Calu3 (cell line): ENCODE data around the gene ERV3-1. TPM values are rescaled to one million over a fixed set of nuclear protein-coding genes. Genes with fewer than 3 reads are reported as not detected.
"Not testable (repeated sequence)": the region's sequence is repeated elsewhere in the genome, so short reads cannot be mapped to it uniquely, and the experiment has no call there.

Experiments
- BruUV-seq: library from RNA; stranded (reverse); fragments of 400-500 nt; replicated peaks from 2 replicates; lab custom pipeline; 2021; lab: Mats Ljungman, UMichigan
- CTCF ChIA-PET: fragments of 300-600 bp; sonication (Branson Sonifier 250); formaldehyde crosslinking; loops from one replicate; lab custom pipeline; 2022; ENCODE audit warnings: antibody characterized with exemption; lab: Charles Lee
- DNase-seq: peaks from one replicate; pipeline ENCODE4 v3.0.0; 2022
- H3K27ac Mint-ChIP-seq: one replicate; pipeline ENCODE4 v1.8.0; 2022; ENCODE audit warnings: mixed read lengths; ENCODE audit not compliant: unreplicated experiment
- H3K27me3 Mint-ChIP-seq: one replicate; pipeline ENCODE4 v1.8.0; 2022; ENCODE audit warnings: mixed read lengths; ENCODE audit not compliant: unreplicated experiment
- H3K36me3 Mint-ChIP-seq: one replicate; pipeline ENCODE4 v1.8.0; 2022; ENCODE audit warnings: mild to moderate bottlenecking, moderate library complexity, mixed read lengths; ENCODE audit not compliant: insufficient read depth, unreplicated experiment
- H3K4me1 Mint-ChIP-seq: one replicate; pipeline ENCODE4 v1.8.0; 2022; ENCODE audit warnings: mild to moderate bottlenecking, low read depth, mixed read lengths; ENCODE audit not compliant: unreplicated experiment
- H3K4me3 Mint-ChIP-seq: one replicate; pipeline ENCODE4 v1.8.0; 2022; ENCODE audit warnings: mild to moderate bottlenecking, low read depth, moderate library complexity, mixed read lengths; ENCODE audit not compliant: unreplicated experiment
- H3K9me3 Mint-ChIP-seq: one replicate; pipeline ENCODE4 v1.8.0; 2022; ENCODE audit warnings: low read depth, mixed read lengths; ENCODE audit not compliant: unreplicated experiment
- CTCF ChIP-seq: fragments of 200-600 bp; IDR thresholded peaks from one replicate; pipeline ENCODE4 v1.8.0; 2022; ENCODE audit warnings: antibody characterized with exemption; ENCODE audit not compliant: unreplicated experiment
- intact Hi-C: fragments of 100-400 bp; cut with micrococcal nuclease; formaldehyde crosslinking; loops from one replicate; pipeline ENCODE4 v1.10.0; 2022; ENCODE audit not compliant: unreplicated experiment
- total RNA-seq: library from RNA; stranded (reverse); gene quantifications from 2 replicates; pipeline ENCODE4 v1.2.3, GENCODE V29; 2022

ERV3-1 gene
- total RNA-seq, 1 experiment from 2014 or later, result 7.2 TPM

GRCh38 chr7:64945503-64946175 is 60.8 kb downstream of the ERV3-1 start:
- no TSS peak for BruUV-seq
- no peaks in the 10 kb centered on the region for H3K36me3 Mint-ChIP-seq

GRCh38 chr7:64944667-64945502 is 61.6 kb downstream of the ERV3-1 start:
- DNase-seq, H3K36me3 Mint-ChIP-seq, CTCF ChIA-PET, intact Hi-C loops, H3K9me3 Mint-ChIP-seq, H3K4me1 Mint-ChIP-seq, H3K27ac Mint-ChIP-seq, BruUV-seq, H3K4me3 Mint-ChIP-seq: not testable (repeated sequence)
- H3K27me3 Mint-ChIP-seq, result peaks cover 12% of the 10 kb centered on the region

More at GRCh38 chr7:64945503-64946175, 60.8 kb downstream of the ERV3-1 start:
- CTCF ChIA-PET, result no interaction called here
- Mint-ChIP-seq H3K9me3 (peaks cover 2% of the 10 kb centered on the region), H3K4me1 (no peaks in the 10 kb centered on the region), H3K27me3 (peaks cover 12% of the 10 kb centered on the region), H3K4me3 (no peak overlapping the region), H3K27ac (no peak overlapping the region)
- intact Hi-C loops, result no loop called here
- no peak for DNase-seq
- TF ChIP-seq CTCF, result no peak

Other genes with a start within 250 kb of the ERV3-1 start
- 5.5 and 6.5 TPM in 2 replicates for gene ZNF138, start 212.3 kb downstream of the ERV3-1 start, total RNA-seq
- 5.1 and 6.2 TPM in 2 replicates for gene ZNF273, start 103.4 kb downstream of the ERV3-1 start, total RNA-seq
- 2.4 and 2.5 TPM in 2 replicates for gene ZNF117, start 15.7 kb downstream of the ERV3-1 start, total RNA-seq